ENCODE data around the gene TLR3. TPM values are rescaled to one million over a fixed set of nuclear protein-coding genes. Genes with fewer than 3 reads are reported as not detected.
"Not testable (repeated sequence)": the region's sequence is repeated elsewhere in the genome, so short reads cannot be mapped to it uniquely, and the experiment has no call there.

Gene TLR3
- polyA plus RNA-seq, 1 donor from 2014 or later, result not detected

DNA sequence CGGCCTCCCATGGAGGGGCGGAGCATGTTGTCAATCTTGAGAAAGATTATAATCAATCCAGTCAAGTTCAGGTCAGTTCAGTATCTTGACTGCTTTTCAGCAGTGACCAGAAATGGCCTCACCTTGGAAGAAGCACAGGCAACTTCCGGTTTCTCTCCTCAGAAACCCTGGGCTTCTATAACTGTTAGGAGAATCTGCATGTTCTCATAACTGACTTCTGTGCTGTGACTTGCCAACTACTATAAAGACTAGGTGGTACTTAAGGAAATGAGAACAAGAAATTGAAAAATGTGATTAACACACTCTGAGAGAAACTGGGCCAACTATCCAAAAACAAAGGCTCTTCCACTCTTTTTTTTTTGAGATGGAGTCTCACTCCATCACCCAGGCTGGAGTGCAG is 35.9 kb upstream of the TLR3 start:
- no peaks in the 10 kb centered on the region for H3K9me2 ChIP-seq (ENCODE audit: insufficient read depth, low read length)
- H2AFZ ChIP-seq (ENCODE audit: low read depth, low read length), result no peak overlapping the region
- H3K9ac ChIP-seq (ENCODE audit: low read length), result no peak overlapping the region
- no peaks in the 10 kb centered on the region for H4K20me1 ChIP-seq (ENCODE audit: insufficient read depth)
- no peaks in the 10 kb centered on the region for H3K27me3 ChIP-seq (ENCODE audit: insufficient read depth, low read depth, low read length)
- no peak overlapping the region for H3K4me3 ChIP-seq (ENCODE audit: low read length)
- no peaks in the 10 kb centered on the region for H3K79me2 ChIP-seq (replicated peaks; ENCODE audit: insufficient read depth, low read length)
- TF ChIP-seq EZH2 (IDR thresholded peaks at IDR 0.05; ENCODE audit: borderline replicate concordance, insufficient read depth, low read length, poor library complexity, severe bottlenecking), result no peak
- no peak for TF ChIP-seq EP300 (conservative IDR thresholded peaks at IDR 0.05; ENCODE audit: poor library complexity, severe bottlenecking)
- TF ChIP-seq, protein P1, sequence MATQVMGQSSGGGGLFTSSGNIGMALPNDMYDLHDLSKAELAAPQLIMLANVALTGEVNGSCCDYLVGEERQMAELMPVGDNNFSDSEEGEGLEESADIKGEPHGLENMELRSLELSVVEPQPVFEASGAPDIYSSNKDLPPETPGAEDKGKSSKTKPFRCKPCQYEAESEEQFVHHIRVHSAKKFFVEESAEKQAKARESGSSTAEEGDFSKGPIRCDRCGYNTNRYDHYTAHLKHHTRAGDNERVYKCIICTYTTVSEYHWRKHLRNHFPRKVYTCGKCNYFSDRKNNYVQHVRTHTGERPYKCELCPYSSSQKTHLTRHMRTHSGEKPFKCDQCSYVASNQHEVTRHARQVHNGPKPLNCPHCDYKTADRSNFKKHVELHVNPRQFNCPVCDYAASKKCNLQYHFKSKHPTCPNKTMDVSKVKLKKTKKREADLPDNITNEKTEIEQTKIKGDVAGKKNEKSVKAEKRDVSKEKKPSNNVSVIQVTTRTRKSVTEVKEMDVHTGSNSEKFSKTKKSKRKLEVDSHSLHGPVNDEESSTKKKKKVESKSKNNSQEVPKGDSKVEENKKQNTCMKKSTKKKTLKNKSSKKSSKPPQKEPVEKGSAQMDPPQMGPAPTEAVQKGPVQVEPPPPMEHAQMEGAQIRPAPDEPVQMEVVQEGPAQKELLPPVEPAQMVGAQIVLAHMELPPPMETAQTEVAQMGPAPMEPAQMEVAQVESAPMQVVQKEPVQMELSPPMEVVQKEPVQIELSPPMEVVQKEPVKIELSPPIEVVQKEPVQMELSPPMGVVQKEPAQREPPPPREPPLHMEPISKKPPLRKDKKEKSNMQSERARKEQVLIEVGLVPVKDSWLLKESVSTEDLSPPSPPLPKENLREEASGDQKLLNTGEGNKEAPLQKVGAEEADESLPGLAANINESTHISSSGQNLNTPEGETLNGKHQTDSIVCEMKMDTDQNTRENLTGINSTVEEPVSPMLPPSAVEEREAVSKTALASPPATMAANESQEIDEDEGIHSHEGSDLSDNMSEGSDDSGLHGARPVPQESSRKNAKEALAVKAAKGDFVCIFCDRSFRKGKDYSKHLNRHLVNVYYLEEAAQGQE (IDR thresholded peaks at IDR 0.05; ENCODE audit: borderline replicate concordance), result no peak
- TF ChIP-seq TAF1 (IDR thresholded peaks at IDR 0.05; ENCODE audit: low read depth), result no peak
- TF ChIP-seq CTCF (IDR thresholded peaks at IDR 0.05; ENCODE audit: poor library complexity, severe bottlenecking), result no peak
- no peak for TF ChIP-seq RAD21 (conservative IDR thresholded peaks at IDR 0.05)
- no peak for TF ChIP-seq POLR2AphosphoS5 (IDR thresholded peaks at IDR 0.05)
- TF ChIP-seq MXI1 (conservative IDR thresholded peaks at IDR 0.05; ENCODE audit: poor library complexity, severe bottlenecking), result no peak
- no peak for TF ChIP-seq SMC3 (conservative IDR thresholded peaks at IDR 0.05; ENCODE audit: poor library complexity)
- H3K4me2 ChIP-seq (ENCODE audit: low read length), result no peak overlapping the region
- no peak overlapping the region for H3K27ac ChIP-seq (ENCODE audit: low read length)
- no peaks in the 10 kb centered on the region for H3F3A ChIP-seq (ENCODE audit: insufficient read depth, low read length, poor library complexity, severe bottlenecking)
- H3K36me3 ChIP-seq (ENCODE audit: insufficient read depth, low read length), result no peaks in the 10 kb centered on the region
- H3K9me3 ChIP-seq (ENCODE audit: low read length), result peaks cover 5% of the 10 kb centered on the region

DNA sequence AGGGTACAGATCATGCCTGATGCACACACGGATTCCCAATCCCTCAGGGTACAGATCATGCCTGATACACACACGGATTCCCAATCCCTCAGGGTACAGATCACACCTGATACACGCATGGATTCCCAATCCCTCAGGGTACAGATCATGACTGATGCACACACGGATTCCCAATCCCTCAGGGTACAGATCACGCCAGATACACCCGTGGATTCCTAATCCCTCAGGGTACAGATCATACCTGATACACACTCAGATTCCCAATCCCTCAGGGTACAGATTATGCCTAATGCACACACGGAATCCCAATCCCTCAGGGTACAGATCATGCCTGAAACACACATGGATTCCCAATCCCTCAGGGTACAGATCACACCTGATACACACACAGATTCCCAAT is 34.3 kb upstream of the TLR3 start:
- H3K27ac ChIP-seq (ENCODE audit: low read length); H3K4me3 ChIP-seq (ENCODE audit: low read length); H3K36me3 ChIP-seq (ENCODE audit: insufficient read depth, low read length); H3K9me3 ChIP-seq (ENCODE audit: low read length); H3F3A ChIP-seq (ENCODE audit: insufficient read depth, low read length, poor library complexity, severe bottlenecking); H3K4me2 ChIP-seq (ENCODE audit: low read length); H4K20me1 ChIP-seq (ENCODE audit: insufficient read depth); H3K9ac ChIP-seq (ENCODE audit: low read length); H3K79me2 ChIP-seq (replicated peaks; ENCODE audit: insufficient read depth, low read length); H3K27me3 ChIP-seq (ENCODE audit: insufficient read depth, low read depth, low read length); H2AFZ ChIP-seq (ENCODE audit: low read depth, low read length); H3K9me2 ChIP-seq (ENCODE audit: insufficient read depth, low read length): not testable (repeated sequence)

- Histone ChIP-seq H3K9ac (ENCODE audit: low read length) (no peak overlapping the region), H3K27ac (ENCODE audit: low read length) (no peak overlapping the region), H3F3A (ENCODE audit: insufficient read depth, low read length, poor library complexity, severe bottlenecking) (no peaks in the 10 kb centered on the region), H3K27me3 (ENCODE audit: insufficient read depth, low read depth, low read length) (no peaks in the 10 kb centered on the region), H4K20me1 (ENCODE audit: insufficient read depth) (no peaks in the 10 kb centered on the region), H3K9me2 (ENCODE audit: insufficient read depth, low read length) (no peaks in the 10 kb centered on the region), H3K9me3 (ENCODE audit: low read length) (peaks cover 5% of the 10 kb centered on the region), H3K4me2 (ENCODE audit: low read length) (no peak overlapping the region), H3K4me3 (ENCODE audit: low read length) (no peak overlapping the region), H3K79me2 (replicated peaks; ENCODE audit: insufficient read depth, low read length) (no peaks in the 10 kb centered on the region), H3K36me3 (ENCODE audit: insufficient read depth, low read length) (no peaks in the 10 kb centered on the region), H2AFZ (ENCODE audit: low read depth, low read length) (no peak overlapping the region)
- no peak for TF ChIP-seq EP300 (conservative IDR thresholded peaks at IDR 0.05; ENCODE audit: poor library complexity, severe bottlenecking)
- no peak for TF ChIP-seq SMC3 (conservative IDR thresholded peaks at IDR 0.05; ENCODE audit: poor library complexity)
- TF ChIP-seq TAF1 (IDR thresholded peaks at IDR 0.05; ENCODE audit: low read depth), result no peak
- TF ChIP-seq POLR2AphosphoS5 (IDR thresholded peaks at IDR 0.05), result no peak
- no peak for TF ChIP-seq CTCF (IDR thresholded peaks at IDR 0.05; ENCODE audit: poor library complexity, severe bottlenecking)
- TF ChIP-seq MXI1 (conservative IDR thresholded peaks at IDR 0.05; ENCODE audit: poor library complexity, severe bottlenecking), result no peak
- TF ChIP-seq EZH2 (IDR thresholded peaks at IDR 0.05; ENCODE audit: borderline replicate concordance, insufficient read depth, low read length, poor library complexity, severe bottlenecking), result no peak
- TF ChIP-seq, protein P1 (IDR thresholded peaks at IDR 0.05; ENCODE audit: borderline replicate concordance), result no peak
- TF ChIP-seq RAD21 (conservative IDR thresholded peaks at IDR 0.05), result no peak
These were observed 31.9 kb upstream of the TLR3 start for GRCh38 chr4:186036976-186037581.
